Mesodermal cell (in vitro differentiated cells): ENCODE data around the gene STX17.

Experiments used
- H3K27ac ChIP-seq: 2 replicates; pipeline ENCODE4 v1.7.0; 2013; ENCODE audit warnings: mild to moderate bottlenecking, low read depth, low read length, moderate library complexity; ENCODE audit not compliant: severe bottlenecking
- H3K36me3 ChIP-seq: 2 replicates; pipeline ENCODE4 v1.7.1; 2013; ENCODE audit warnings: mild to moderate bottlenecking, low read length, moderate library complexity; ENCODE audit not compliant: control insufficient read depth, insufficient read depth
- H3K4me1 ChIP-seq: one replicate; pipeline ENCODE4 v1.7.1; 2013; ENCODE audit warnings: mild to moderate bottlenecking, low read length; ENCODE audit not compliant: insufficient read depth, control insufficient read depth, poor library complexity, severe bottlenecking
- H3K4me3 ChIP-seq: 2 replicates; pipeline ENCODE4 v1.7.0; 2013; ENCODE audit warnings: low read length, control low read depth, mild to moderate bottlenecking; ENCODE audit not compliant: insufficient read depth, poor library complexity, severe bottlenecking; ENCODE audit errors: extremely low read depth
- H3K9me3 ChIP-seq: 2 replicates; pipeline ENCODE4 v1.7.1; 2013; ENCODE audit warnings: mild to moderate bottlenecking, low read length, moderate library complexity; ENCODE audit not compliant: control insufficient read depth
- WGBS, 2 experiments: methylation state at CpG; one replicate each; pipeline ENCODE4 v1.1.5; 2013; ENCODE audit warnings: missing lambda C conversion rate in 2 of 2; ENCODE audit not compliant: insufficient coverage in 2 of 2; 5-methylcytosine and 5-hydroxymethylcytosine counted together

Gene STX17

GRCh38 chr9:99873531-99873930 is 32.9 kb upstream of the STX17 start:
- H3K27ac ChIP-seq = no peak overlapping the region
- H3K36me3 ChIP-seq = no peaks in the 10 kb centered on the region
- 83 to 94% methylated on average over 2 to 3 of the region's 3 CpGs for WGBS, 2 experiments
- peaks cover 35% of the 10 kb centered on the region for H3K4me1 ChIP-seq
- H3K4me3 ChIP-seq = no peak overlapping the region
- H3K9me3 ChIP-seq = no peaks in the 10 kb centered on the region

GRCh38 chr9:99873943-99874584 is 32.4 kb upstream of the STX17 start:
- Histone ChIP-seq H3K36me3 (no peaks in the 10 kb centered on the region), H3K4me3 (no peak overlapping the region), H3K27ac (no peak overlapping the region), H3K4me1 (peaks cover 37% of the 10 kb centered on the region), H3K9me3 (no peaks in the 10 kb centered on the region)
- WGBS, 2 experiments = 80 to 83% methylated on average over 1 of the region's 4 CpGs

GRCh38 chr9:99876190-99876589 is 30.3 kb upstream of the STX17 start:
- WGBS, 2 experiments = no CpG with 5 or more reads among the region's 2 CpGs
- Histone ChIP-seq H3K9me3 (no peaks in the 10 kb centered on the region), H3K4me1 (peaks cover 24% of the 10 kb centered on the region), H3K36me3 (no peaks in the 10 kb centered on the region), H3K27ac (no peak overlapping the region), H3K4me3 (no peak overlapping the region)

- H3K4me1 ChIP-seq = peaks cover 23% of the 10 kb centered on the region
- H3K36me3 ChIP-seq = no peaks in the 10 kb centered on the region
- H3K27ac ChIP-seq = peak overlapping the region; percentile 0
- H3K9me3 ChIP-seq = no peaks in the 10 kb centered on the region
- no peak overlapping the region for H3K4me3 ChIP-seq
- 77 to 80% methylated on average over 1 to 2 of the region's 2 CpGs for WGBS, 2 experiments
Measured at GRCh38 chr9:99878651-99879050, 27.8 kb upstream of the STX17 start.

GRCh38 chr9:99881769-99882168 is 24.7 kb upstream of the STX17 start:
- Histone ChIP-seq H3K36me3 (no peaks in the 10 kb centered on the region), H3K27ac (no peak overlapping the region), H3K4me3 (no peak overlapping the region), H3K4me1 (peaks cover 17% of the 10 kb centered on the region), H3K9me3 (no peaks in the 10 kb centered on the region)

GRCh38 chr9:99885747-99886146 is 20.7 kb upstream of the STX17 start:
- WGBS, 2 experiments = 80% methylated on average over 1 of the region's 1 CpG; no CpG with 5 or more reads in 1 of the 2 experiments
- Histone ChIP-seq H3K4me1 (peaks cover 3% of the 10 kb centered on the region), H3K27ac (no peak overlapping the region), H3K4me3 (no peak overlapping the region), H3K36me3 (no peaks in the 10 kb centered on the region), H3K9me3 (no peaks in the 10 kb centered on the region)

GRCh38 chr9:99889120-99889519 is 17.3 kb upstream of the STX17 start:
- peaks cover 3% of the 10 kb centered on the region for H3K4me1 ChIP-seq
- H3K36me3 ChIP-seq = no peaks in the 10 kb centered on the region
- H3K4me3 ChIP-seq = no peak overlapping the region
- no peaks in the 10 kb centered on the region for H3K9me3 ChIP-seq
- no peak overlapping the region for H3K27ac ChIP-seq
- no CpG with 5 or more reads among the region's 1 CpG for WGBS, 2 experiments

- Histone ChIP-seq H3K9me3 (no peaks in the 10 kb centered on the region), H3K4me1 (no peaks in the 10 kb centered on the region), H3K36me3 (no peaks in the 10 kb centered on the region), H3K27ac (no peak overlapping the region), H3K4me3 (no peak overlapping the region)
- no CpG with 5 or more reads among the region's 2 CpGs for WGBS, 2 experiments
Measured at GRCh38 chr9:99894826-99895225, 11.6 kb upstream of the STX17 start.

GRCh38 chr9:99895510-99895909 is 10.9 kb upstream of the STX17 start:
- H3K9me3 ChIP-seq = no peaks in the 10 kb centered on the region
- no peak overlapping the region for H3K27ac ChIP-seq
- no peaks in the 10 kb centered on the region for H3K4me1 ChIP-seq
- no peak overlapping the region for H3K4me3 ChIP-seq
- no peaks in the 10 kb centered on the region for H3K36me3 ChIP-seq
- 99 to 100% methylated on average over 5 to 6 of the region's 6 CpGs for WGBS, 2 experiments

GRCh38 chr9:99896119-99896518 is 10.3 kb upstream of the STX17 start:
- H3K36me3 ChIP-seq = no peaks in the 10 kb centered on the region
- H3K9me3 ChIP-seq = no peaks in the 10 kb centered on the region

GRCh38 chr9:99903393-99903792 is 3.1 kb upstream of the STX17 start:
- Histone ChIP-seq H3K27ac (no peak overlapping the region), H3K36me3 (no peaks in the 10 kb centered on the region), H3K9me3 (no peaks in the 10 kb centered on the region), H3K4me3 (no peak overlapping the region), H3K4me1 (no peaks in the 10 kb centered on the region)
- 100% methylated on average over 1 of the region's 1 CpG for WGBS, 2 experiments

More at GRCh38 chr9:99896119-99896518, 10.3 kb upstream of the STX17 start:
- 95% methylated on average over 2 of the region's 2 CpGs; no CpG with 5 or more reads in 1 of the 2 experiments for WGBS, 2 experiments
- no peaks in the 10 kb centered on the region for H3K4me1 ChIP-seq
- no peak overlapping the region for H3K27ac ChIP-seq
- H3K4me3 ChIP-seq = no peak overlapping the region
